ENCODE results near the gene HNRNPD. TPM values are rescaled to one million over a fixed set of nuclear protein-coding genes. Genes with fewer than 3 reads are reported as not detected.
"Not testable (repeated sequence)": the region's sequence is repeated elsewhere in the genome, so short reads cannot be mapped to it uniquely, and the experiment has no call there.

HNRNPD gene
- total RNA-seq, 1 donor from 2014 or later: 300 TPM

GRCh38 chr4:82415922-82416365, 42.2 kb upstream of the HNRNPD start:
- POLR2A ChIA-PET: interaction anchor here (1.4 to 1.8 kb wide), 2 partner anchors 13 to 42 kb away, joined by 5 read pairs; partner anchors contain the start of gene HNRNPD
- no peaks in the 10 kb centered on the region for H3K27me3 Mint-ChIP-seq
- DNase-seq (no peak), ATAC-seq (ENCODE audit: low read depth) (no peak)
- intact Hi-C loops (cut with micrococcal nuclease): no loop called here
- TF ChIP-seq CTCF (IDR thresholded peaks at IDR 0.05): no peak
- CTCF ChIA-PET: no interaction called here
- no peaks in the 10 kb centered on the region for H3K36me3 Mint-ChIP-seq (ENCODE audit: low read depth)
- H3K4me3 Mint-ChIP-seq: peak overlapping the region; percentile 74
- peaks cover 17% of the 10 kb centered on the region for H3K4me1 Mint-ChIP-seq
- H3K27ac Mint-ChIP-seq: no peak overlapping the region
- no peaks in the 10 kb centered on the region for H3K9me3 Mint-ChIP-seq

GRCh38 chr4:82415061-82415460, 41.3 kb upstream of the HNRNPD start:
- ChIA-PET POLR2A (interaction anchor here (0.6 to 1.8 kb wide), 2 partner anchors 14 to 26 kb away, joined by 3 to 5 read pairs; no protein-coding TSS in a partner anchor), CTCF (interaction anchor here (1.0 kb wide), 1 partner anchor 14 kb away, joined by 3 read pairs; no protein-coding TSS in a partner anchor)
- DNase-seq; H3K36me3 Mint-ChIP-seq (ENCODE audit: low read depth); H3K27me3 Mint-ChIP-seq; H3K27ac Mint-ChIP-seq; ATAC-seq (ENCODE audit: low read depth); H3K9me3 Mint-ChIP-seq; H3K4me3 Mint-ChIP-seq; intact Hi-C loops (cut with micrococcal nuclease): not testable (repeated sequence)
- peaks cover 16% of the 10 kb centered on the region for H3K4me1 Mint-ChIP-seq

- Mint-ChIP-seq H3K9me3 (no peaks in the 10 kb centered on the region), H3K27me3 (no peaks in the 10 kb centered on the region), H3K4me1 (no peaks in the 10 kb centered on the region), H3K27ac (no peak overlapping the region), H3K36me3 (ENCODE audit: low read depth) (no peaks in the 10 kb centered on the region), H3K4me3 (no peak overlapping the region)
- intact Hi-C loops (cut with micrococcal nuclease): no loop called here
- ChIA-PET POLR2A (no interaction called here), CTCF (no interaction called here)
- no peak for ATAC-seq (ENCODE audit: low read depth)
- TF ChIP-seq CTCF (IDR thresholded peaks at IDR 0.05): no peak
- DNase-seq: no peak
Observed at GRCh38 chr4:82403725-82404124, 29.9 kb upstream of the HNRNPD start.

GRCh38 chr4:82402196-82402775, 28.5 kb upstream of the HNRNPD start:
- ChIA-PET POLR2A (interaction anchor here (0.6 kb wide), 1 partner anchor 28 kb away, joined by 3 read pairs; the partner anchor contains the start of gene HNRNPD), CTCF (no interaction called here)
- DNase-seq (no peak), ATAC-seq (ENCODE audit: low read depth) (no peak)
- intact Hi-C loops (cut with micrococcal nuclease): no loop called here
- TF ChIP-seq CTCF (IDR thresholded peaks at IDR 0.05): no peak
- Mint-ChIP-seq H3K9me3 (no peaks in the 10 kb centered on the region), H3K27ac (no peak overlapping the region), H3K4me1 (peaks cover 5% of the 10 kb centered on the region), H3K36me3 (ENCODE audit: low read depth) (no peaks in the 10 kb centered on the region), H3K4me3 (no peak overlapping the region), H3K27me3 (no peaks in the 10 kb centered on the region)

- ATAC-seq (ENCODE audit: low read depth): no peak
- CTCF ChIA-PET: no interaction called here
- TF ChIP-seq CTCF (IDR thresholded peaks at IDR 0.05): no peak
- POLR2A ChIA-PET: interaction anchor here (0.6 kb wide), 1 partner anchor 28 kb away, joined by 3 read pairs; the partner anchor contains the start of gene HNRNPD
- intact Hi-C loops (cut with micrococcal nuclease): no loop called here
- Mint-ChIP-seq H3K27ac (no peak overlapping the region), H3K4me3 (no peak overlapping the region), H3K4me1 (peaks cover 5% of the 10 kb centered on the region), H3K9me3 (no peaks in the 10 kb centered on the region), H3K27me3 (no peaks in the 10 kb centered on the region), H3K36me3 (ENCODE audit: low read depth) (no peaks in the 10 kb centered on the region)
- DNase-seq: no peak
Observed at GRCh38 chr4:82401600-82401999, 27.8 kb upstream of the HNRNPD start.
